BLaER1 (cell line): ENCODE results near the gene SETD4.
"Not testable (repeated sequence)": the region's sequence is repeated elsewhere in the genome, so short reads cannot be mapped to it uniquely, and the experiment has no call there.

Experiments used
- H3K27ac ChIP-seq: shearing (Covaris generic); formaldehyde crosslinking; 2 replicates; pipeline ENCODE4 v1.8.1; 2022
- H3K27me3 ChIP-seq: shearing (Covaris generic); formaldehyde crosslinking; 2 replicates; pipeline ENCODE4 v1.8.1; 2022
- H3K36me3 ChIP-seq: shearing (Covaris generic); formaldehyde crosslinking; 2 replicates; pipeline ENCODE4 v1.8.1; 2022
- H3K4me1 ChIP-seq: shearing (Covaris generic); formaldehyde crosslinking; 2 replicates; pipeline ENCODE4 v1.8.1; 2022
- H3K4me2 ChIP-seq: shearing (Covaris generic); formaldehyde crosslinking; 2 replicates; pipeline ENCODE4 v1.8.1; 2022
- H3K4me3 ChIP-seq: shearing (Covaris generic); formaldehyde crosslinking; 2 replicates; pipeline ENCODE4 v1.8.1; 2022
- H3K9ac ChIP-seq: shearing (Covaris generic); formaldehyde crosslinking; 2 replicates; pipeline ENCODE4 v1.8.1; 2022
- H3K9me3 ChIP-seq: shearing (Covaris generic); formaldehyde crosslinking; 2 replicates; pipeline ENCODE4 v1.8.1; 2022
- H4K20me1 ChIP-seq: shearing (Covaris generic); formaldehyde crosslinking; 2 replicates; pipeline ENCODE4 v1.8.1; 2022
- Cebpa-rat ChIP-seq: shearing (Covaris generic); IDR thresholded peaks from 2 replicates; pipeline ENCODE4 v1.8.1; 2022

Gene SETD4

GRCh38 chr21:36079010-36079649 is 18.8 kb upstream of the SETD4 start:
- TF ChIP-seq Cebpa-rat: no peak
- H3K36me3 ChIP-seq: no peaks in the 10 kb centered on the region
- no peaks in the 10 kb centered on the region for H3K9me3 ChIP-seq
- H3K27ac ChIP-seq: peak overlapping the region; percentile 37
- H3K27me3 ChIP-seq: no peaks in the 10 kb centered on the region
- peaks cover 11% of the 10 kb centered on the region for H3K4me1 ChIP-seq
- H4K20me1 ChIP-seq: no peaks in the 10 kb centered on the region
- H3K4me3 ChIP-seq: no peak overlapping the region
- peak overlapping the region; percentile 73 for H3K4me2 ChIP-seq
- no peak overlapping the region for H3K9ac ChIP-seq

- no peak overlapping the region for H3K4me2 ChIP-seq
These were observed 17.4 kb upstream of the SETD4 start for GRCh38 chr21:36077758-36078157.

GRCh38 chr21:36076878-36077655 is 16.7 kb upstream of the SETD4 start:
- H3K27ac ChIP-seq: no peak overlapping the region
- no peak overlapping the region for H3K4me3 ChIP-seq
- peaks cover 17% of the 10 kb centered on the region for H3K4me1 ChIP-seq
- no peak overlapping the region for H3K9ac ChIP-seq
- no peaks in the 10 kb centered on the region for H3K9me3 ChIP-seq
- no peaks in the 10 kb centered on the region for H4K20me1 ChIP-seq
- no peaks in the 10 kb centered on the region for H3K27me3 ChIP-seq
- no peak for TF ChIP-seq Cebpa-rat
- H3K4me2 ChIP-seq: no peak overlapping the region
- H3K36me3 ChIP-seq: peaks cover 14% of the 10 kb centered on the region

More at GRCh38 chr21:36077758-36078157, 17.4 kb upstream of the SETD4 start:
- no peaks in the 10 kb centered on the region for H3K9me3 ChIP-seq
- H3K36me3 ChIP-seq: peaks cover 7% of the 10 kb centered on the region
- H4K20me1 ChIP-seq: no peaks in the 10 kb centered on the region
- H3K9ac ChIP-seq: no peak overlapping the region
- H3K4me1 ChIP-seq: peaks cover 17% of the 10 kb centered on the region
- H3K4me3 ChIP-seq: no peak overlapping the region
- H3K27ac ChIP-seq: no peak overlapping the region
- no peak for TF ChIP-seq Cebpa-rat
- H3K27me3 ChIP-seq: no peaks in the 10 kb centered on the region

- H3K27me3 ChIP-seq: no peaks in the 10 kb centered on the region
- H3K4me2 ChIP-seq: no peak overlapping the region
- H3K36me3 ChIP-seq: peaks cover 25% of the 10 kb centered on the region
- H3K4me1 ChIP-seq: peaks cover 28% of the 10 kb centered on the region
- H3K27ac ChIP-seq: no peak overlapping the region
- no peak overlapping the region for H3K9ac ChIP-seq
- H3K4me3 ChIP-seq: no peak overlapping the region
- no peaks in the 10 kb centered on the region for H4K20me1 ChIP-seq
- no peaks in the 10 kb centered on the region for H3K9me3 ChIP-seq
- no peak for TF ChIP-seq Cebpa-rat
These were observed 15.6 kb upstream of the SETD4 start for GRCh38 chr21:36075953-36076352.

- Histone ChIP-seq H3K4me2 (no peak overlapping the region), H3K27me3 (no peaks in the 10 kb centered on the region), H3K9me3 (no peaks in the 10 kb centered on the region), H3K9ac (no peak overlapping the region), H3K27ac (no peak overlapping the region), H3K4me3 (no peak overlapping the region), H3K4me1 (peaks cover 36% of the 10 kb centered on the region), H4K20me1 (no peaks in the 10 kb centered on the region), H3K36me3 (peaks cover 27% of the 10 kb centered on the region)
- TF ChIP-seq Cebpa-rat: no peak
These were observed 14.8 kb upstream of the SETD4 start for GRCh38 chr21:36075171-36075570.

GRCh38 chr21:36073911-36074310 is 13.6 kb upstream of the SETD4 start:
- not testable (repeated sequence) for H3K27ac ChIP-seq, H4K20me1 ChIP-seq, H3K27me3 ChIP-seq, H3K4me2 ChIP-seq, H3K4me3 ChIP-seq, H3K9me3 ChIP-seq, H3K9ac ChIP-seq
- Histone ChIP-seq H3K4me1 (peaks cover 36% of the 10 kb centered on the region), H3K36me3 (peaks cover 27% of the 10 kb centered on the region)

- Histone ChIP-seq H3K36me3 (peaks cover 27% of the 10 kb centered on the region), H3K27me3 (no peaks in the 10 kb centered on the region), H3K27ac (no peak overlapping the region)
These were observed 12.9 kb upstream of the SETD4 start for GRCh38 chr21:36073181-36073580.

GRCh38 chr21:36072453-36073162 is 12.3 kb upstream of the SETD4 start:
- H3K4me1 ChIP-seq: peaks cover 31% of the 10 kb centered on the region
- no peaks in the 10 kb centered on the region for H4K20me1 ChIP-seq
- H3K4me2 ChIP-seq: no peak overlapping the region
- peaks cover 27% of the 10 kb centered on the region for H3K36me3 ChIP-seq
- TF ChIP-seq Cebpa-rat: no peak
- H3K9ac ChIP-seq: no peak overlapping the region
- no peaks in the 10 kb centered on the region for H3K27me3 ChIP-seq
- no peak overlapping the region for H3K27ac ChIP-seq
- H3K9me3 ChIP-seq: peaks cover 20% of the 10 kb centered on the region
- no peak overlapping the region for H3K4me3 ChIP-seq

More at GRCh38 chr21:36073181-36073580, 12.9 kb upstream of the SETD4 start:
- no peak for TF ChIP-seq Cebpa-rat
- H3K9me3 ChIP-seq: peaks cover 15% of the 10 kb centered on the region
- no peaks in the 10 kb centered on the region for H4K20me1 ChIP-seq
- peaks cover 31% of the 10 kb centered on the region for H3K4me1 ChIP-seq
- H3K4me2 ChIP-seq: no peak overlapping the region
- no peak overlapping the region for H3K9ac ChIP-seq
- H3K4me3 ChIP-seq: no peak overlapping the region

- H3K27me3 ChIP-seq: no peaks in the 10 kb centered on the region
- peaks cover 27% of the 10 kb centered on the region for H3K36me3 ChIP-seq
- no peak overlapping the region for H3K27ac ChIP-seq
- no peak overlapping the region for H3K9ac ChIP-seq
- H3K4me2 ChIP-seq: peak overlapping the region; percentile 93
- H3K4me3 ChIP-seq: no peak overlapping the region
- H3K9me3 ChIP-seq: peaks cover 25% of the 10 kb centered on the region
- peaks cover 31% of the 10 kb centered on the region for H3K4me1 ChIP-seq
- TF ChIP-seq Cebpa-rat: no peak
- H4K20me1 ChIP-seq: no peaks in the 10 kb centered on the region
These were observed 10.7 kb upstream of the SETD4 start for GRCh38 chr21:36070999-36071398.
